ENCODE data around the gene SGTA.

SGTA gene

GRCh38 chr19:2768365-2769132, 14.5 kb downstream of the SGTA start:
- no peak for DNase-seq

GRCh38 chr19:2767688-2768087, 15.4 kb downstream of the SGTA start:
- DNase-seq, result no peak

GRCh38 chr19:2766594-2767372, 16.3 kb downstream of the SGTA start:
- no peak for DNase-seq

GRCh38 chr19:2765376-2765775, 17.7 kb downstream of the SGTA start:
- DNase-seq, result no peak

GRCh38 chr19:2764945-2765344, 18.1 kb downstream of the SGTA start:
- DNase-seq, result no peak

GRCh38 chr19:2763687-2764086, 19.4 kb downstream of the SGTA start:
- DNase-seq, result no peak

- no peak for DNase-seq
Observed at GRCh38 chr19:2762783-2763496, 20.1 kb downstream of the SGTA start.

GRCh38 chr19:2761876-2762782, 20.9 kb downstream of the SGTA start:
- no peak for DNase-seq

GRCh38 chr19:2761309-2761677, 21.8 kb downstream of the SGTA start:
- DNase-seq, result no peak

GRCh38 chr19:2759965-2760364, 23.1 kb downstream of the SGTA start:
- no peak for DNase-seq

- no peak for DNase-seq
Observed at GRCh38 chr19:2759362-2759761, 23.7 kb downstream of the SGTA start.

- DNase-seq, result no peak
Observed at GRCh38 chr19:2758601-2759313, 24.3 kb downstream of the SGTA start.

GRCh38 chr19:2756921-2757881, 25.9 kb downstream of the SGTA start:
- DNase-seq, result no peak

GRCh38 chr19:2756477-2756876, 26.6 kb downstream of the SGTA start:
- DNase-seq, result no peak

GRCh38 chr19:2755811-2756210, 27.3 kb downstream of the SGTA start:
- DNase-seq, result no peak

GRCh38 chr19:2755448-2755705, 27.7 kb downstream of the SGTA start:
- no peak for DNase-seq

- no peak for DNase-seq
Observed at GRCh38 chr19:2754659-2755447, 28.2 kb downstream of the SGTA start.

- no peak for DNase-seq
Observed at GRCh38 chr19:2751438-2751830, 31.6 kb downstream of the SGTA start.

GRCh38 chr19:2750808-2751437, 32.1 kb downstream of the SGTA start:
- no peak for DNase-seq

GRCh38 chr19:2747349-2747748, 35.7 kb downstream of the SGTA start:
- no peak for DNase-seq

All from NCI-H187 (cell line).